Right lobe of liver (tissue), 4 donors: ENCODE measurements around the gene LINC00632.

Experiments used
- CTCF ChIP-seq, 4 donors: fragments of 200-600 bp in 3 of 4; fragments of 450-650 bp in 1 of 4; IDR thresholded peaks; one replicate each; pipeline versions ENCODE4 v1.5.1 to v1.8.0; 2016 to 2022; ENCODE audit warnings: antibody characterized with exemption in 4 of 4, mild to moderate bottlenecking in 2 of 4
- POLR2A ChIP-seq: fragments of 450-650 bp; IDR thresholded peaks from one replicate; pipeline ENCODE4 v1.6.1; 2017; ENCODE audit warnings: antibody characterized with exemption, mild to moderate bottlenecking
- donor health status: DM: no; HTN: no; CAD: no.
- donor health status: DM: no; HTN: no; CAD: no.
- donor health status: DM: no; HTN: yes; CAD: no.

GRCh38 chrX:140821280-140821679, 111.7 kb downstream of the LINC00632 start:
- TF ChIP-seq POLR2A (no peak), CTCF (IDR thresholded peaks at IDR 0.05) (no peak)
